ENCODE results near the gene MCTP2.

Gene MCTP2

DNA sequence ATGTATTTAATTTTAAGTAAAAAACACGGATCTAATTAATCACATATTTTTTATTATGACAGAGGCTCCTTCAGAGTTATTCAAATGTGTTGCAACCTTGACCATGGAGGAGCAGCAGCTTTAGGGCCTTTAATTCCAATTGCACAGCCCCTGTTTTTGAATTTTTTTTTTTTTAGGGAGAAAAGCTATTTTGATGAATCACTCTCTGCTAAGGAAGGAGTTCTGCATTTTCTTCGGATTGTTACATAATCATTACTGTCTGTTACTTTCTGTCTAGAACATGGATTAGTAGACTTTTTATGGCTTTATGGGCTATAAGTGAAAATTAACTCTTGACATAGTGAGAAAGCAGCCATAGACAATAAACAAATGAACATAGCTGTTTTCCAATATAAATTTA is 90.8 kb downstream of the MCTP2 start:
- H4K20me1 ChIP-seq (ENCODE audit: low read depth, low read length), result no peaks in the 10 kb centered on the region
- no peak overlapping the region for H3K9ac ChIP-seq (ENCODE audit: low read length)
- H3F3A ChIP-seq (ENCODE audit: insufficient read depth), result peaks cover 13% of the 10 kb centered on the region
- no peak overlapping the region for H3K4me2 ChIP-seq (ENCODE audit: low read depth, low read length, poor library complexity, severe bottlenecking)
- H3K4me3 ChIP-seq (ENCODE audit: insufficient read depth, low read length, poor library complexity, severe bottlenecking), result no peak overlapping the region
- H3K36me3 ChIP-seq (ENCODE audit: low read length), result peaks cover 17% of the 10 kb centered on the region
- peak overlapping the region; percentile 17 for H3K27ac ChIP-seq (ENCODE audit: low read depth, low read length)
- H3K9me2 ChIP-seq (replicated peaks; ENCODE audit: insufficient read depth, low read length), result no peaks in the 10 kb centered on the region
- H3K9me3 ChIP-seq (ENCODE audit: insufficient read depth, low read length), result no peaks in the 10 kb centered on the region
- H2AFZ ChIP-seq (ENCODE audit: low read depth, low read length, severe bottlenecking), result no peak overlapping the region
- H3K79me2 ChIP-seq (ENCODE audit: insufficient read depth, low read length), result peaks cover 25% of the 10 kb centered on the region
- TF ChIP-seq, protein P1, sequence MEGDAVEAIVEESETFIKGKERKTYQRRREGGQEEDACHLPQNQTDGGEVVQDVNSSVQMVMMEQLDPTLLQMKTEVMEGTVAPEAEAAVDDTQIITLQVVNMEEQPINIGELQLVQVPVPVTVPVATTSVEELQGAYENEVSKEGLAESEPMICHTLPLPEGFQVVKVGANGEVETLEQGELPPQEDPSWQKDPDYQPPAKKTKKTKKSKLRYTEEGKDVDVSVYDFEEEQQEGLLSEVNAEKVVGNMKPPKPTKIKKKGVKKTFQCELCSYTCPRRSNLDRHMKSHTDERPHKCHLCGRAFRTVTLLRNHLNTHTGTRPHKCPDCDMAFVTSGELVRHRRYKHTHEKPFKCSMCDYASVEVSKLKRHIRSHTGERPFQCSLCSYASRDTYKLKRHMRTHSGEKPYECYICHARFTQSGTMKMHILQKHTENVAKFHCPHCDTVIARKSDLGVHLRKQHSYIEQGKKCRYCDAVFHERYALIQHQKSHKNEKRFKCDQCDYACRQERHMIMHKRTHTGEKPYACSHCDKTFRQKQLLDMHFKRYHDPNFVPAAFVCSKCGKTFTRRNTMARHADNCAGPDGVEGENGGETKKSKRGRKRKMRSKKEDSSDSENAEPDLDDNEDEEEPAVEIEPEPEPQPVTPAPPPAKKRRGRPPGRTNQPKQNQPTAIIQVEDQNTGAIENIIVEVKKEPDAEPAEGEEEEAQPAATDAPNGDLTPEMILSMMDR (IDR thresholded peaks at IDR 0.05; ENCODE audit: insufficient read depth, low read length, poor library complexity, severe bottlenecking), result no peak
- TF ChIP-seq EZH2phosphoT487 (conservative IDR thresholded peaks at IDR 0.05; ENCODE audit: low read length), result no peak
- H3K27me3 ChIP-seq (ENCODE audit: low read length), result no peaks in the 10 kb centered on the region

DNA sequence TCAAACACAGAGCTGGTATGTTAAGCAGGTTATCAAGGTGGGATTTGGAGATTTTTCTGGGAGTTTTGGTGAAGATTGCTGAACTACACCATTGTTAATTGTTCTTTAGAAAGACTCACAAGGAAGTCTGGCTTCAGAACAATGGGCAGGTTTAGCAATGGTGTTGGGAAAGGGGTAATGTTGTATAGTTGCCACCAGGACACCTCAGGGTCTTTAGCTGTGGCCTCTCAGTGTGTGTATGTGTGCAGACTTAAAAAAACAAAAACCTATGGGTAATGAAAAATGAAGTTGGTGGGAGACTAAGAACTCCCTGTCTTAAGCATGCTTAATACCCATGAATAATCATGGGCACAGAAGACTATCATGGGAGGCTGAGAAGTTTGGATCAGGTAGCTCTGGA is 91.7 kb downstream of the MCTP2 start:
- Histone ChIP-seq H2AFZ (ENCODE audit: low read depth, low read length, severe bottlenecking) (no peak overlapping the region), H3K4me2 (ENCODE audit: low read depth, low read length, poor library complexity, severe bottlenecking) (no peak overlapping the region), H4K20me1 (ENCODE audit: low read depth, low read length) (no peaks in the 10 kb centered on the region), H3K9ac (ENCODE audit: low read length) (no peak overlapping the region), H3F3A (ENCODE audit: insufficient read depth) (peaks cover 13% of the 10 kb centered on the region), H3K9me2 (replicated peaks; ENCODE audit: insufficient read depth, low read length) (no peaks in the 10 kb centered on the region), H3K79me2 (ENCODE audit: insufficient read depth, low read length) (peaks cover 33% of the 10 kb centered on the region), H3K9me3 (ENCODE audit: insufficient read depth, low read length) (no peaks in the 10 kb centered on the region), H3K27me3 (ENCODE audit: low read length) (no peaks in the 10 kb centered on the region), H3K36me3 (ENCODE audit: low read length) (peaks cover 16% of the 10 kb centered on the region), H3K27ac (ENCODE audit: low read depth, low read length) (peak overlapping the region; percentile 52; the same call in 1 of the 2 replicates), H3K4me3 (ENCODE audit: insufficient read depth, low read length, poor library complexity, severe bottlenecking) (no peak overlapping the region)
- TF ChIP-seq, protein P1 (IDR thresholded peaks at IDR 0.05; ENCODE audit: insufficient read depth, low read length, poor library complexity, severe bottlenecking), result no peak
- TF ChIP-seq EZH2phosphoT487 (conservative IDR thresholded peaks at IDR 0.05; ENCODE audit: low read length), result no peak

DNA sequence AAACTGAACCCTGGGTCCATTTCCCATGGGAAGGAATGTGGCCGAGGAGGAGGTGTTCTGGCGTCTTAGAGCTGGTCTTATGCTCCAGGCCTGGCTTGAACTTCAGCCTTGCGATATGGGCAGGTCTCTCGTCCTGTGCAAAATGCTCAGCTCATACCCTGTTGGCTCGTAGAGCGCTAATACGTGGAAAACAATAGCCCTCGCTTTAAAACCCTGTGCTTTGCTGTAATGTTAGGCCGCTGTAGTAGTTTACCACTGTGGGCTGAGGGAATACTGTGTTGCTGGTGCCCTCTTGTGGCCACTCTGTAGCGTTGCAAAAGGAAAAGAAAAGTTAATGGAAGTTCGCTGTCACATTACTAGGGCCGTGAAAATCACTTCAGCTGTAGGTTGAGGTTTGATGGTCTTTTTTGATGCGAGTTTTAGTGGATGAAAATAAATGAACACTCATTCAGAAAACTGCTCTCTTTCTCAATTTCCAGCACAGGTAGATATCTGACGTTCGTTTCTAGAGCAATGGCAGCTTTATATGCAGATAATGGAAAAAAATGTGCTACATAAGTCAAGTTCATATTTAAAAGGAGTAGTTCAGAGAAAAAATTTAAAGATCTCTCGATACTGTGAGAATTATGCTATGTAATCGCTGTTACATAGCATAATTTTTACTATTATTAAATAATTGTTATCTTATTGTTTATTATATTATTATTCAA is 92.9 kb downstream of the MCTP2 start:
- H3K4me2 ChIP-seq (ENCODE audit: low read depth, low read length, poor library complexity, severe bottlenecking), result peak overlapping the region; percentile 37
- H3K9me3 ChIP-seq (ENCODE audit: insufficient read depth, low read length), result no peaks in the 10 kb centered on the region
- no peak overlapping the region for H3K4me3 ChIP-seq (ENCODE audit: insufficient read depth, low read length, poor library complexity, severe bottlenecking)
- H3K36me3 ChIP-seq (ENCODE audit: low read length), result peaks cover 11% of the 10 kb centered on the region
- H4K20me1 ChIP-seq (ENCODE audit: low read depth, low read length), result no peaks in the 10 kb centered on the region
- no peak overlapping the region for H2AFZ ChIP-seq (ENCODE audit: low read depth, low read length, severe bottlenecking)
- peaks cover 44% of the 10 kb centered on the region for H3K79me2 ChIP-seq (ENCODE audit: insufficient read depth, low read length)
- H3F3A ChIP-seq (ENCODE audit: insufficient read depth), result peaks cover 13% of the 10 kb centered on the region
- TF ChIP-seq, protein P1 (IDR thresholded peaks at IDR 0.05; ENCODE audit: insufficient read depth, low read length, poor library complexity, severe bottlenecking), result peak; percentile 87
- TF ChIP-seq EZH2phosphoT487 (conservative IDR thresholded peaks at IDR 0.05; ENCODE audit: low read length), result no peak
- H3K27ac ChIP-seq (ENCODE audit: low read depth, low read length), result peak overlapping the region; percentile 52
- no peaks in the 10 kb centered on the region for H3K9me2 ChIP-seq (replicated peaks; ENCODE audit: insufficient read depth, low read length)
- no peaks in the 10 kb centered on the region for H3K27me3 ChIP-seq (ENCODE audit: low read length)
- H3K9ac ChIP-seq (ENCODE audit: low read length), result no peak overlapping the region; the same call in 1 of the 2 replicates
